A549 (cell line): ENCODE results near the gene IL17RE. TPM values are rescaled to one million over a fixed set of nuclear protein-coding genes. Genes with fewer than 3 reads are reported as not detected.
"Not testable (repeated sequence)": the region's sequence is repeated elsewhere in the genome, so short reads cannot be mapped to it uniquely, and the experiment has no call there.

ENCODE experiments used
- ATAC-seq, 2 experiments: fragments of 200-7000 bp in 1 of 2; fragments of >200 bp in 1 of 2; cut with Nextera tagmentation in 1 of 2; cut with Tn5 transposase in 1 of 2; 3 replicates each; pipeline versions ENCODE4 v1.8.0 to v1.9.1; 2018 to 2020; ENCODE audit warnings: mild to moderate bottlenecking in 1 of 2, moderate library complexity in 1 of 2
- CTCF ChIA-PET: fragments of 300-600 bp; sonication (Branson Sonifier 250); formaldehyde crosslinking; extraction: SDS; loops from one replicate; lab custom pipeline; 2021; ENCODE audit warnings: antibody characterized with exemption, inconsistent platforms; lab: Yijun Ruan, JAX
- POLR2A ChIA-PET: fragments of 350-600 bp; formaldehyde crosslinking; extraction: SDS; loops from one replicate; lab custom pipeline; 2021; ENCODE audit warnings: antibody characterized with exemption, inconsistent platforms; lab: Yijun Ruan, JAX
- DNase-seq, 2 experiments: peaks; one replicate each; pipeline versions ENCODE4 v3.0.0 to v3.0.0-alpha.2; 2011 to 2016; ENCODE audit warnings: low read depth in 1 of 2, low spot score in 1 of 2
- FAIRE-seq: peaks from 2 replicates; lab custom pipeline; 2011; peaks lifted over from hg19 to GRCh38; lab: Jason Lieb, UNC
- H3K27ac ChIP-seq, 2 experiments: fragments of >200 bp; sonication (Bioruptor Twin); formaldehyde crosslinking; 3 replicates each; pipeline ENCODE4 v1.5.1; 2016 to 2017
- H3K4me1 ChIP-seq: fragments of >200 bp; sonication (Bioruptor Twin); formaldehyde crosslinking; 3 replicates; pipeline ENCODE4 v1.6.1; 2016
- H3K4me2 ChIP-seq: fragments of >200 bp; sonication (Bioruptor Twin); formaldehyde crosslinking; 3 replicates; pipeline ENCODE4 v1.6.1; 2016
- H3K4me3 ChIP-seq: fragments of >200 bp; sonication (Bioruptor Twin); formaldehyde crosslinking; 3 replicates; pipeline ENCODE4 v1.5.1; 2016
- H3K9me3 ChIP-seq: fragments of >200 bp; sonication (Bioruptor Twin); formaldehyde crosslinking; 3 replicates; pipeline ENCODE4 v1.6.1; 2016
- CEBPB ChIP-seq, 2 experiments: fragments of >200 bp in 1 of 2; sonication (Bioruptor Twin) in 1 of 2; formaldehyde crosslinking in 1 of 2; IDR thresholded peaks; 2 replicates each; pipeline ENCODE4 v1.6.1; 2012 to 2016
- ESRRA ChIP-seq: fragments of 150-350 bp; IDR thresholded peaks from 2 replicates; pipeline ENCODE4 v1.6.1; 2014; ENCODE audit warnings: mild to moderate bottlenecking, low read length, borderline replicate concordance
- FOSB ChIP-seq: fragments of 250-450 bp; sonication (Bioruptor Pico); IDR thresholded peaks from 2 replicates; pipeline ENCODE4 v1.5.0; 2020; ENCODE audit warnings: mild to moderate bottlenecking, moderate library complexity
- FOSL2 ChIP-seq, 2 experiments: fragments of 450-650 bp in 1 of 2; fragments of >200 bp in 1 of 2; sonication (Bioruptor Twin) in 1 of 2; formaldehyde crosslinking; IDR thresholded peaks; 2 replicates each; pipeline versions ENCODE4 v1.5.0 to v1.6.1; 2016 to 2020; ENCODE audit warnings: mild to moderate bottlenecking in 1 of 2, moderate library complexity in 1 of 2
- HEYL ChIP-seq: fragments of 250-450 bp; sonication (Bioruptor Pico); IDR thresholded peaks from 2 replicates; pipeline ENCODE4 v1.8.0; 2021; ENCODE audit warnings: mild to moderate bottlenecking, moderate library complexity
- MYC ChIP-seq: IDR thresholded peaks from 2 replicates; pipeline ENCODE4 v1.6.1; 2012; ENCODE audit warnings: mild to moderate bottlenecking, inconsistent platforms, low read length, improper control_type of control experiment, borderline replicate concordance
- NPAS2 ChIP-seq: fragments of 250-450 bp; sonication (Bioruptor Pico); IDR thresholded peaks from 2 replicates; pipeline ENCODE4 v1.8.0; 2022; ENCODE audit warnings: mild to moderate bottlenecking, moderate library complexity, borderline replicate concordance
- RNF2 ChIP-seq: fragments of 200-600 bp; sonication (generic); IDR thresholded peaks from 2 replicates; pipeline ENCODE4 v1.6.1; 2016; ENCODE audit warnings: low read depth, mild to moderate bottlenecking, antibody characterized with exemption, moderate library complexity, borderline replicate concordance
- SREBF2 ChIP-seq: fragments of 450-650 bp; IDR thresholded peaks from 2 replicates; pipeline ENCODE4 v1.6.1; 2014; ENCODE audit warnings: mild to moderate bottlenecking, moderate library complexity
- WGBS: methylation state at CpG from one replicate; pipeline ENCODE4 v1.1.6; 2017; ENCODE audit errors: missing lambda C conversion rate; 5-methylcytosine and 5-hydroxymethylcytosine counted together
- polyA plus RNA-seq, 4 experiments: library from polyadenylated mRNA; depleted of rRNA in 3 of 4; stranded (reverse); fragments of >200 nt; fragmentation: RNase III in 1 of 4; extraction: RNeasy Plus Mini Kit Qiagen cat#74134 plus additional on column Dnase treatment in 1 of 4; gene quantifications; 2 replicates in 3 of 4; 3 replicates in 1 of 4; pipeline ENCODE4 v1.2.3, GENCODE V29; 2011 to 2017
- TF ChIP-seq, protein P1 (sequence below): IDR thresholded peaks from 2 replicates; pipeline ENCODE4 v1.6.1; 2012
- TF ChIP-seq, protein P2 (sequence below): fragments of 200-600 bp; sonication (generic); IDR thresholded peaks from 2 replicates; pipeline ENCODE4 v1.6.1; 2016; ENCODE audit warnings: antibody characterized with exemption, mild to moderate bottlenecking, moderate library complexity
- TF ChIP-seq, protein P3 (sequence below): fragments of 450-650 bp; IDR thresholded peaks from 2 replicates; pipeline ENCODE4 v1.6.1; 2014; ENCODE audit warnings: antibody characterized with exemption
- TF ChIP-seq, protein P4 (sequence below): fragments of 150-350 bp; IDR thresholded peaks from 2 replicates; pipeline ENCODE4 v1.6.1; 2014; ENCODE audit warnings: low read depth, mild to moderate bottlenecking, low read length
- TF ChIP-seq, protein P5 (sequence below): fragments of 250-450 bp; sonication (Bioruptor Pico); IDR thresholded peaks from 2 replicates; pipeline ENCODE4 v1.5.0; 2021; ENCODE audit warnings: mild to moderate bottlenecking, moderate library complexity, borderline replicate concordance

The IL17RE gene
- polyA plus RNA-seq, 2 of the 4 experiments (the other 2 are of a cell fraction): 0.44 to 0.53 TPM

DNA sequence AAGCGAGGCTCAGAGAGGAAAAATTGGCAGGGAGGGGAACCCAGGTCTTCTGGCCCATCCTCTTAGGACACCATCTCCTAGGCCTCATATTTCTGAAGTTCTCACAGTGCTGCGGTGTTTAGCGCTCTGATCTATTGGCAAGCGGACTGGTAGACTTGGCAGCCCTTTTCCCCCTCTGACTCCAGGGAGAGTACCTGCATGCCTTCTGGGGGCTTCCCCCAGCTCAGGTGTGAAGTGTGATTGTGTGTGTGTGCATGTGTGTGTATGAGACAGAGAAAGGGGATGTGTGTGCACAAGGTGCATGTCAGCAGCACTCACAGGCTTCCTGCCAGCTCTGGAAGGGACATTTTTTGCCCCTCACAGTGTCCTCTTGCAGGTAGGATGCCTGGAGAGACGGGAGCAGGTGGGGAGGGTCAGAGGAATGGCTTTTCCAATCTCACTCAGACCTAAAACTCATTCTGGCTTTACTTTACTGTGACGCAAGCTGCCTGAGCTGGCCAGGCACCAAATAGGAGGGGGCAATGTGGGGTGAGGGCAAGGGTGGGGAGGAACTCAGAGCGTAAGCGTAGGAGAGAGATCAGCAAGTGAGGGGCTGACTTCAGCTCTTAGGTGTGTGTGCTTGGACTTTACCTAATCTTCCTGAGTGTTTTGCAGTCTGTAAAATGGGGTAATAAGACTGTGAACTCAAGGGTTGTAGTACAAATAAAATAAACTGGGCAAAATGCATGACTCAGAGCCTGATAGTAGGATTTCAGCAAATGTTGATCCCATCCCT lies 4.0 kb upstream of the IL17RE start:
- ChIA-PET CTCF (interaction anchor here (0.7 to 1.7 kb wide), 4 partner anchors 9 to 52 kb away, joined by 3 to 5 read pairs (median 3); no protein-coding TSS in a partner anchor), POLR2A (interaction anchor here (1.0 to 1.1 kb wide), 2 partner anchors 14 to 34 kb away, joined by 4 to 6 read pairs; partner anchors contain the start of gene CRELD1)
- 54% methylated on average over 8 of the region's 8 CpGs for WGBS
- Histone ChIP-seq H3K4me1 (peaks cover 67% of the 10 kb centered on the region), H3K4me2 (peak overlapping the region; percentile 68)
- TF ChIP-seq FOSL2 (IDR thresholded peaks at IDR 0.05) (0 out of 2 replicates have a peak, but pooled peaks have one; percentile 8), FOSL2 (CRISPR knock-in tag; IDR thresholded peaks at IDR 0.05) (no peak), CEBPB (IDR thresholded peaks at IDR 0.05) (peak in 1 of 2 experiments; percentile 11; a peak in 1 of 4 replicates)
- TF ChIP-seq, protein P1, sequence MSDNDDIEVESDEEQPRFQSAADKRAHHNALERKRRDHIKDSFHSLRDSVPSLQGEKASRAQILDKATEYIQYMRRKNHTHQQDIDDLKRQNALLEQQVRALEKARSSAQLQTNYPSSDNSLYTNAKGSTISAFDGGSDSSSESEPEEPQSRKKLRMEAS: no peak
- TF ChIP-seq, all 56 proteins: peak for 2
- Histone ChIP-seq H3K4me3 (no peak overlapping the region), H3K27ac (peak overlapping the region; percentile 76 to 82), H3K9me3 (no peaks in the 10 kb centered on the region)
- ATAC-seq (peak; percentile 9 to 13; a peak in 4 of 6 replicates), DNase-seq (no peak), FAIRE-seq (no peak)

DNA sequence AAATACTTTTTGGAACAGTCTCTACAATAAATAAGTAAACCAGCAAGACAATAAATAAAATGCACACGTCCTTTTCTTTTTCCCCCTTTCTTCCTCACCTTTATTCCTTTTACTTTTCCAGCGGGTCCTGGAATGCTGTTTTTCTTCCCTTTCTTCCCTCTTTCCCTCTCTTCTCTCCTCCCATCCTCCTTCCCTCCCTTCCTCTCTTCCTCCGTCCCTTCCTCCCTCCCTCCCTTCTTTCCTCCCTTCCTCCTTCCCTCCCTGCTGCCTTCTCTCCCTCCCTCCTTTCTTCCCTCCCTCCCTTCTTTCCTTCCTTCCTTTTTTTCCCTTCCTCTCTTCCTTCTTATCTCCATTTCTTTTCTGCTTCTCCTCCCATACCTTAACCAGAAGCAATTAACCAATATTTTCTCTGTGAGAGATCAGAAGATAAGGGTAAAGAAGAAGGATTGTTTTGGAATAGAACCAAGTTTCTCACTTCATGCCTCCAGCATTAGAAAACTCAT lies 3.3 kb upstream of the IL17RE start:
- no peak for FAIRE-seq
- no peak for ATAC-seq
- DNase-seq: no peak
- H3K4me1 ChIP-seq: peaks cover 61% of the 10 kb centered on the region
- no peak overlapping the region for H3K4me3 ChIP-seq
- TF ChIP-seq, protein P2, sequence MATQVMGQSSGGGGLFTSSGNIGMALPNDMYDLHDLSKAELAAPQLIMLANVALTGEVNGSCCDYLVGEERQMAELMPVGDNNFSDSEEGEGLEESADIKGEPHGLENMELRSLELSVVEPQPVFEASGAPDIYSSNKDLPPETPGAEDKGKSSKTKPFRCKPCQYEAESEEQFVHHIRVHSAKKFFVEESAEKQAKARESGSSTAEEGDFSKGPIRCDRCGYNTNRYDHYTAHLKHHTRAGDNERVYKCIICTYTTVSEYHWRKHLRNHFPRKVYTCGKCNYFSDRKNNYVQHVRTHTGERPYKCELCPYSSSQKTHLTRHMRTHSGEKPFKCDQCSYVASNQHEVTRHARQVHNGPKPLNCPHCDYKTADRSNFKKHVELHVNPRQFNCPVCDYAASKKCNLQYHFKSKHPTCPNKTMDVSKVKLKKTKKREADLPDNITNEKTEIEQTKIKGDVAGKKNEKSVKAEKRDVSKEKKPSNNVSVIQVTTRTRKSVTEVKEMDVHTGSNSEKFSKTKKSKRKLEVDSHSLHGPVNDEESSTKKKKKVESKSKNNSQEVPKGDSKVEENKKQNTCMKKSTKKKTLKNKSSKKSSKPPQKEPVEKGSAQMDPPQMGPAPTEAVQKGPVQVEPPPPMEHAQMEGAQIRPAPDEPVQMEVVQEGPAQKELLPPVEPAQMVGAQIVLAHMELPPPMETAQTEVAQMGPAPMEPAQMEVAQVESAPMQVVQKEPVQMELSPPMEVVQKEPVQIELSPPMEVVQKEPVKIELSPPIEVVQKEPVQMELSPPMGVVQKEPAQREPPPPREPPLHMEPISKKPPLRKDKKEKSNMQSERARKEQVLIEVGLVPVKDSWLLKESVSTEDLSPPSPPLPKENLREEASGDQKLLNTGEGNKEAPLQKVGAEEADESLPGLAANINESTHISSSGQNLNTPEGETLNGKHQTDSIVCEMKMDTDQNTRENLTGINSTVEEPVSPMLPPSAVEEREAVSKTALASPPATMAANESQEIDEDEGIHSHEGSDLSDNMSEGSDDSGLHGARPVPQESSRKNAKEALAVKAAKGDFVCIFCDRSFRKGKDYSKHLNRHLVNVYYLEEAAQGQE: no peak
- TF ChIP-seq, protein P3, sequence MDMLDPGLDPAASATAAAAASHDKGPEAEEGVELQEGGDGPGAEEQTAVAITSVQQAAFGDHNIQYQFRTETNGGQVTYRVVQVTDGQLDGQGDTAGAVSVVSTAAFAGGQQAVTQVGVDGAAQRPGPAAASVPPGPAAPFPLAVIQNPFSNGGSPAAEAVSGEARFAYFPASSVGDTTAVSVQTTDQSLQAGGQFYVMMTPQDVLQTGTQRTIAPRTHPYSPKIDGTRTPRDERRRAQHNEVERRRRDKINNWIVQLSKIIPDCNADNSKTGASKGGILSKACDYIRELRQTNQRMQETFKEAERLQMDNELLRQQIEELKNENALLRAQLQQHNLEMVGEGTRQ: no peak
- TF ChIP-seq, protein P4, sequence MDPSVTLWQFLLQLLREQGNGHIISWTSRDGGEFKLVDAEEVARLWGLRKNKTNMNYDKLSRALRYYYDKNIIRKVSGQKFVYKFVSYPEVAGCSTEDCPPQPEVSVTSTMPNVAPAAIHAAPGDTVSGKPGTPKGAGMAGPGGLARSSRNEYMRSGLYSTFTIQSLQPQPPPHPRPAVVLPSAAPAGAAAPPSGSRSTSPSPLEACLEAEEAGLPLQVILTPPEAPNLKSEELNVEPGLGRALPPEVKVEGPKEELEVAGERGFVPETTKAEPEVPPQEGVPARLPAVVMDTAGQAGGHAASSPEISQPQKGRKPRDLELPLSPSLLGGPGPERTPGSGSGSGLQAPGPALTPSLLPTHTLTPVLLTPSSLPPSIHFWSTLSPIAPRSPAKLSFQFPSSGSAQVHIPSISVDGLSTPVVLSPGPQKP: no peak
- no peak for TF ChIP-seq FOSB (CRISPR knock-in tag)
- no peak for TF ChIP-seq ESRRA
- TF ChIP-seq MYC: no peak
- no peak for TF ChIP-seq SREBF2
- TF ChIP-seq RNF2: no peak
- no peak for TF ChIP-seq NPAS2
- TF ChIP-seq CEBPB (IDR thresholded peaks at IDR 0.05): no peak
- no peak for TF ChIP-seq HEYL (CRISPR knock-in tag)
- TF ChIP-seq, protein P5, sequence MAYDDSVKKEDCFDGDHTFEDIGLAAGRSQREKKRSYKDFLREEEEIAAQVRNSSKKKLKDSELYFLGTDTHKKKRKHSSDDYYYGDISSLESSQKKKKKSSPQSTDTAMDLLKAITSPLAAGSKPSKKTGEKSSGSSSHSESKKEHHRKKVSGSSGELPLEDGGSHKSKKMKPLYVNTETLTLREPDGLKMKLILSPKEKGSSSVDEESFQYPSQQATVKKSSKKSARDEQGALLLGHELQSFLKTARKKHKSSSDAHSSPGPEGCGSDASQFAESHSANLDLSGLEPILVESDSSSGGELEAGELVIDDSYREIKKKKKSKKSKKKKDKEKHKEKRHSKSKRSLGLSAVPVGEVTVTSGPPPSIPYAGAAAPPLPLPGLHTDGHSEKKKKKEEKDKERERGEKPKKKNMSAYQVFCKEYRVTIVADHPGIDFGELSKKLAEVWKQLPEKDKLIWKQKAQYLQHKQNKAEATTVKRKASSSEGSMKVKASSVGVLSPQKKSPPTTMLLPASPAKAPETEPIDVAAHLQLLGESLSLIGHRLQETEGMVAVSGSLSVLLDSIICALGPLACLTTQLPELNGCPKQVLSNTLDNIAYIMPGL (CRISPR knock-in tag): no peak
- CTCF ChIA-PET: interaction anchor here (1.7 kb wide), 1 partner anchor 14 kb away, joined by 5 read pairs; no protein-coding TSS in a partner anchor
- WGBS: 43% methylated on average over 3 of the region's 3 CpGs
- no peaks in the 10 kb centered on the region for H3K9me3 ChIP-seq
- peak overlapping the region; percentile 68 for H3K4me2 ChIP-seq
- POLR2A ChIA-PET: no interaction called here
- H3K27ac ChIP-seq: peak overlapping the region; percentile 76 to 82; a peak in 5 of 6 replicates

DNA sequence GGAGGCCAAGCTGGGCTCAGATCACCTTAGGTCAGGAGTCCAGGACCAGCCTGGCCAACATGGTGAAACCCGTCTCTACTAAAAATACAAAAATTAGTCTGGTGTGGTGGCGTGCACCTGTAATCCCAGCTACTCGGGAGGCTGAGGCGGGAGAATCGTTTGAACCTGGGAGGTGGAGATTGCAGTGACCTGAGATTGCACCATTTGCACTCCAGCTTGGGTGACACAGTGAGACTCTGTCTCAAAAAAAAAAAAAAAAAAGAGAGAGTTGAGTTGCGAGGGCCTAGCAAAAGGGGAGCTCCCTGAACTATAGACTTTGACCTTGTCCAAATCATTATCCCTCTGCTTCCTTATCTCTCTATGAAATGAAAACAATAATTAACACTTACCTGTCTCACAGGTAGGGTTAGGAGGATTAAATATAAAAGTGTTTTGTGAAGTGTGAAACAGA lies 1.7 kb upstream of the IL17RE start:
- ATAC-seq, H3K9me3 ChIP-seq, H3K4me3 ChIP-seq, DNase-seq, H3K27ac ChIP-seq, FAIRE-seq, H3K4me2 ChIP-seq: not testable (repeated sequence)
- peaks cover 49% of the 10 kb centered on the region for H3K4me1 ChIP-seq
- ChIA-PET POLR2A (interaction anchor here (0.7 to 1.4 kb wide), 2 partner anchors 12 to 16 kb away, joined by 5 to 7 read pairs; no protein-coding TSS in a partner anchor), CTCF (interaction anchor here (0.6 to 3.9 kb wide), 10 partner anchors 10 to 52 kb away, joined by 3 to 18 read pairs (median 4); partner anchors contain the start of genes CRELD1 and JAGN1)
- WGBS: 91% methylated on average over 6 of the region's 6 CpGs
